Panc1 (cell line): ENCODE data around the gene LANCL2. TPM values are rescaled to one million over a fixed set of nuclear protein-coding genes. Genes with fewer than 3 reads are reported as not detected.

ENCODE experiments used
- ATAC-seq: fragments of 200-7000 bp; cut with Tn5 transposase; 2 replicates; pipeline ENCODE4 v1.9.1; 2020; ENCODE audit warnings: mild to moderate bottlenecking, moderate library complexity
- BruUV-seq: library from RNA; stranded (reverse); fragments of 400-500 nt; replicated peaks from 2 replicates; lab custom pipeline; 2021; lab: Mats Ljungman, UMichigan
- CTCF ChIA-PET: fragments of 300-600 bp; sonication (Branson Sonifier 250); formaldehyde crosslinking; loops from one replicate; lab custom pipeline; 2022; ENCODE audit warnings: antibody characterized with exemption; lab: Charles Lee
- POLR2A ChIA-PET: fragments of 300-600 bp; sonication (Branson Sonifier 250); formaldehyde crosslinking; loops from one replicate; lab custom pipeline; 2022; ENCODE audit warnings: antibody characterized with exemption; lab: Charles Lee
- DNase-seq: peaks from one replicate; pipeline ENCODE4 v3.0.0-alpha.2; 2010; ENCODE audit warnings: low read depth, low spot score
- H3K27ac ChIP-seq: 2 replicates; pipeline ENCODE4 v1.5.1; 2011; ENCODE audit warnings: mild to moderate bottlenecking, low read length, inconsistent platforms
- H3K27me3 ChIP-seq: fragments of 200-500 bp; sonication (Bioruptor generic); 2 replicates; pipeline ENCODE4 v1.6.0; 2014; ENCODE audit warnings: low read length, inconsistent platforms; ENCODE audit not compliant: control insufficient read depth, insufficient read depth
- H3K36me3 ChIP-seq: fragments of 200-500 bp; sonication (Bioruptor generic); 2 replicates; pipeline ENCODE4 v1.5.1; 2014; ENCODE audit warnings: inconsistent platforms, mild to moderate bottlenecking, low read length, moderate library complexity; ENCODE audit not compliant: control insufficient read depth, insufficient read depth
- H3K4me1 ChIP-seq: 2 replicates; pipeline ENCODE4 v1.5.1; 2011; ENCODE audit warnings: inconsistent platforms, mild to moderate bottlenecking, low read length, moderate library complexity; ENCODE audit not compliant: control insufficient read depth, insufficient read depth
- H3K4me3 ChIP-seq, 2 experiments: 2 replicates each; pipeline ENCODE4 v1.5.1; 2011 to 2012; ENCODE audit warnings: low read depth in 2 of 2, low read length in 2 of 2, mild to moderate bottlenecking in 2 of 2, inconsistent platforms in 1 of 2, moderate library complexity in 1 of 2
- H3K9me3 ChIP-seq: fragments of 200-500 bp; sonication (Bioruptor generic); 2 replicates; pipeline ENCODE4 v1.5.1; 2014; ENCODE audit warnings: low read depth, mild to moderate bottlenecking, inconsistent platforms, low read length, moderate library complexity; ENCODE audit not compliant: control insufficient read depth, insufficient read depth
- CTCF ChIP-seq: fragments of 450-650 bp; IDR thresholded peaks from 2 replicates; pipeline ENCODE4 v1.5.1; 2017; ENCODE audit warnings: mild to moderate bottlenecking
- POLR2AphosphoS5 ChIP-seq: IDR thresholded peaks from 2 replicates; pipeline ENCODE4 v1.6.1; 2012; ENCODE audit warnings: mild to moderate bottlenecking, low read depth, low read length, moderate library complexity
- REST ChIP-seq, 2 experiments: IDR thresholded peaks; 2 replicates each; pipeline ENCODE4 v1.6.1; 2011 to 2012; ENCODE audit warnings: low read depth in 2 of 2, control low read depth in 1 of 2, low read length in 1 of 2, mild to moderate bottlenecking in 1 of 2, moderate library complexity in 1 of 2; ENCODE audit not compliant: insufficient read depth in 1 of 2
- SIN3A ChIP-seq: IDR thresholded peaks from 2 replicates; pipeline ENCODE4 v1.6.1; 2012; ENCODE audit warnings: low read depth, mild to moderate bottlenecking, low read length, moderate library complexity, borderline replicate concordance; ENCODE audit not compliant: insufficient read depth
- TCF7L2 ChIP-seq: IDR thresholded peaks from 2 replicates; pipeline ENCODE4 v1.6.1; 2011; ENCODE audit warnings: mild to moderate bottlenecking, low read depth, low read length, inconsistent platforms
- in situ Hi-C: cut with HindIII; loops from 2 replicates; pipeline ENCODE4 v1.10.0; 2016; ENCODE audit warnings: low sequenced_read_pairs, low pct_unique_long_range_greater_than_20kb
- intact Hi-C: fragments of 100-400 bp; cut with micrococcal nuclease; formaldehyde crosslinking; loops from one replicate; pipeline ENCODE4 v1.10.0; 2022; ENCODE audit not compliant: unreplicated experiment
- total RNA-seq: library from RNA; stranded (reverse); gene quantifications from one replicate; pipeline ENCODE4 v1.2.1, GENCODE V29; 2021; ENCODE audit not compliant: unreplicated experiment

LANCL2 gene
- total RNA-seq, 1 experiment from 2014 or later = 30.6 TPM

- Histone ChIP-seq H3K4me3 (no peak overlapping the region), H3K27me3 (peaks cover 3% of the 10 kb centered on the region; the same call in 1 of the 2 replicates), H3K4me1 (no peaks in the 10 kb centered on the region), H3K9me3 (no peaks in the 10 kb centered on the region), H3K27ac (no peak overlapping the region), H3K36me3 (no peaks in the 10 kb centered on the region)
- TF ChIP-seq SIN3A (no peak), REST (IDR thresholded peaks at IDR 0.05; ENCODE audit: insufficient read depth in 1 of 2, low read depth in 2 of 2, low read length in 1 of 2) (no peak), TCF7L2 (no peak), CTCF (no peak), POLR2AphosphoS5 (no peak)
- no peak for DNase-seq
- CTCF ChIA-PET = no interaction called here
- no peak for ATAC-seq
- no TSS peak for BruUV-seq
- intact Hi-C loops = no loop called here
- POLR2A ChIA-PET = no interaction called here
- in situ Hi-C loops = no loop called here
Observed at GRCh38 chr7:55339033-55340000, 25.8 kb upstream of the LANCL2 start.

- intact Hi-C loops = no loop called here
- Histone ChIP-seq H3K36me3 (no peaks in the 10 kb centered on the region), H3K4me3 (no peak overlapping the region), H3K4me1 (no peaks in the 10 kb centered on the region), H3K9me3 (no peaks in the 10 kb centered on the region), H3K27ac (no peak overlapping the region), H3K27me3 (no peaks in the 10 kb centered on the region; the same call in 1 of the 2 replicates)
- no peak for ATAC-seq
- BruUV-seq = no TSS peak
- ChIA-PET CTCF (no interaction called here), POLR2A (no interaction called here)
- in situ Hi-C loops = no loop called here
- no peak for TF ChIP-seq CTCF
- no peak for TF ChIP-seq SIN3A
- DNase-seq = no peak
Observed at GRCh38 chr7:55342216-55342871, 22.8 kb upstream of the LANCL2 start.
